Endothelial cell of hepatic sinusoid (primary cell): Measurements from ENCODE around the gene CHST5.
"Not testable (repeated sequence)": the region's sequence is repeated elsewhere in the genome, so short reads cannot be mapped to it uniquely, and the experiment has no call there.

Experiments
- in situ Hi-C: cut with HindIII; loops from 2 replicates; pipeline ENCODE4 v1.10.0; 2017; ENCODE audit warnings: low sequenced_read_pairs

Gene CHST5

GRCh38 chr16:75552951-75553350 is 17.0 kb upstream of the CHST5 start:
- in situ Hi-C loops, result no loop called here

GRCh38 chr16:75550211-75550662 is 14.3 kb upstream of the CHST5 start:
- in situ Hi-C loops, result no loop called here

- in situ Hi-C loops, result not testable (repeated sequence)
Observed at GRCh38 chr16:75548456-75548855, 12.5 kb upstream of the CHST5 start.

- in situ Hi-C loops, result no loop called here
Observed at GRCh38 chr16:75546293-75546692, 10.4 kb upstream of the CHST5 start.

GRCh38 chr16:75545879-75546278 is 10.0 kb upstream of the CHST5 start:
- in situ Hi-C loops, result not testable (repeated sequence)

- in situ Hi-C loops, result not testable (repeated sequence)
Observed at GRCh38 chr16:75542462-75542861, 6.6 kb upstream of the CHST5 start.

GRCh38 chr16:75541236-75541635 is 5.3 kb upstream of the CHST5 start:
- in situ Hi-C loops, result no loop called here

- in situ Hi-C loops, result not testable (repeated sequence)
Observed at GRCh38 chr16:75538882-75539565, 3.1 kb upstream of the CHST5 start.

GRCh38 chr16:75537776-75538175 is 1.9 kb upstream of the CHST5 start:
- in situ Hi-C loops, result no loop called here

- in situ Hi-C loops, result no loop called here
Observed at GRCh38 chr16:75535211-75535843, 581 bp downstream of the CHST5 start.

GRCh38 chr16:75534560-75535205 is 1.2 kb downstream of the CHST5 start:
- in situ Hi-C loops, result no loop called here

- in situ Hi-C loops, result no loop called here
Observed at GRCh38 chr16:75532791-75533190, 3.1 kb downstream of the CHST5 start.

GRCh38 chr16:75532142-75532765 is 3.7 kb downstream of the CHST5 start:
- in situ Hi-C loops, result no loop called here

GRCh38 chr16:75529959-75530358 is 5.9 kb downstream of the CHST5 start:
- in situ Hi-C loops, result no loop called here

- in situ Hi-C loops, result no loop called here
Observed at GRCh38 chr16:75529056-75529905, 6.6 kb downstream of the CHST5 start.

- in situ Hi-C loops, result no loop called here
Observed at GRCh38 chr16:75527825-75528299, 8.0 kb downstream of the CHST5 start.

- in situ Hi-C loops, result no loop called here
Observed at GRCh38 chr16:75526032-75526790, 9.7 kb downstream of the CHST5 start.

GRCh38 chr16:75519175-75519574 is 16.7 kb downstream of the CHST5 start:
- in situ Hi-C loops, result no loop called here

- in situ Hi-C loops, result not testable (repeated sequence)
Observed at GRCh38 chr16:75516189-75516966, 19.5 kb downstream of the CHST5 start.
